Neural cell (in vitro differentiated cells): ENCODE results near the gene ADTRP.

Experiments
- EZH2 ChIP-seq: fragments of 200-600, 300-800 bp; shearing (Covaris generic), sonication (generic); IDR thresholded peaks from 2 replicates; pipeline ENCODE4 v1.6.1; 2014; ENCODE audit warnings: antibody characterized with exemption, low read length, borderline replicate concordance, mild to moderate bottlenecking; ENCODE audit not compliant: insufficient read depth, poor library complexity, severe bottlenecking
- POLR2AphosphoS5 ChIP-seq: IDR thresholded peaks from 2 replicates; pipeline ENCODE4 v1.6.1; 2012
- TF ChIP-seq, protein P1 (sequence below): fragments of 450-650 bp; IDR thresholded peaks from 2 replicates; pipeline ENCODE4 v1.5.1; 2014; ENCODE audit warnings: antibody characterized with exemption, mild to moderate bottlenecking, moderate library complexity; ENCODE audit not compliant: poor library complexity, severe bottlenecking
- TF ChIP-seq, protein P2 (sequence below): IDR thresholded peaks from 2 replicates; pipeline ENCODE4 v1.6.1; 2012; ENCODE audit warnings: borderline replicate concordance

DNA sequence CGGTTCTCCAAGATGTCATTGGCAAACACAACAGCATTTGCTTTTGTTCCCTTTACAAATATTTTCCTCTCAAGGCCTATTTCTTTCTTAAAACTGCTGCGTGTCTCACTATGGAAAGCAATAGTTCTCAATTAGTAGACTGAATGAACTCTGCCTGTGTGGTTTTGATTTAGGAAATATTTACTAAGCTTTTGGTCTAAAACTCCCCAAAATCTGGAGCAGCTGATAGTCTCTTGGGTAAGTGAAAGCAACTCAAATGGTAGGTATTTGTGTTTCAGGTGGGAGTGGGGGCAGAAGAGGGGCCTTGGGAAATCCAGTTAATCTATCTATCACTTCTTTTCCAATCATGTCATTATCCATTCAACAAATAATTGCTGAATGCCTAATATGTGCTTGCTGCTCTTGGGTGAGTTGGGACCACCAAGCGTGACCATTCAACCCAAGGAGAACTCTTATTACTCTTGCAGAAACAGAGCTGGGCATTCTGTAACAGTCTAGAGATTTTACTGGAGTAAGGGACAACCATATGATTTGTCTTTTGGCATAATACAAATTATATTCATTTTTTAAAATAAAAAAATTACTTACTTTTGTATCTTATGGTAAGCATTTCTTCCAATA lies 33.2 kb upstream of the ADTRP start:
- TF ChIP-seq, protein P1, sequence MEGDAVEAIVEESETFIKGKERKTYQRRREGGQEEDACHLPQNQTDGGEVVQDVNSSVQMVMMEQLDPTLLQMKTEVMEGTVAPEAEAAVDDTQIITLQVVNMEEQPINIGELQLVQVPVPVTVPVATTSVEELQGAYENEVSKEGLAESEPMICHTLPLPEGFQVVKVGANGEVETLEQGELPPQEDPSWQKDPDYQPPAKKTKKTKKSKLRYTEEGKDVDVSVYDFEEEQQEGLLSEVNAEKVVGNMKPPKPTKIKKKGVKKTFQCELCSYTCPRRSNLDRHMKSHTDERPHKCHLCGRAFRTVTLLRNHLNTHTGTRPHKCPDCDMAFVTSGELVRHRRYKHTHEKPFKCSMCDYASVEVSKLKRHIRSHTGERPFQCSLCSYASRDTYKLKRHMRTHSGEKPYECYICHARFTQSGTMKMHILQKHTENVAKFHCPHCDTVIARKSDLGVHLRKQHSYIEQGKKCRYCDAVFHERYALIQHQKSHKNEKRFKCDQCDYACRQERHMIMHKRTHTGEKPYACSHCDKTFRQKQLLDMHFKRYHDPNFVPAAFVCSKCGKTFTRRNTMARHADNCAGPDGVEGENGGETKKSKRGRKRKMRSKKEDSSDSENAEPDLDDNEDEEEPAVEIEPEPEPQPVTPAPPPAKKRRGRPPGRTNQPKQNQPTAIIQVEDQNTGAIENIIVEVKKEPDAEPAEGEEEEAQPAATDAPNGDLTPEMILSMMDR: no peak
- TF ChIP-seq POLR2AphosphoS5 (no peak), EZH2 (no peak)
- TF ChIP-seq, protein P2, sequence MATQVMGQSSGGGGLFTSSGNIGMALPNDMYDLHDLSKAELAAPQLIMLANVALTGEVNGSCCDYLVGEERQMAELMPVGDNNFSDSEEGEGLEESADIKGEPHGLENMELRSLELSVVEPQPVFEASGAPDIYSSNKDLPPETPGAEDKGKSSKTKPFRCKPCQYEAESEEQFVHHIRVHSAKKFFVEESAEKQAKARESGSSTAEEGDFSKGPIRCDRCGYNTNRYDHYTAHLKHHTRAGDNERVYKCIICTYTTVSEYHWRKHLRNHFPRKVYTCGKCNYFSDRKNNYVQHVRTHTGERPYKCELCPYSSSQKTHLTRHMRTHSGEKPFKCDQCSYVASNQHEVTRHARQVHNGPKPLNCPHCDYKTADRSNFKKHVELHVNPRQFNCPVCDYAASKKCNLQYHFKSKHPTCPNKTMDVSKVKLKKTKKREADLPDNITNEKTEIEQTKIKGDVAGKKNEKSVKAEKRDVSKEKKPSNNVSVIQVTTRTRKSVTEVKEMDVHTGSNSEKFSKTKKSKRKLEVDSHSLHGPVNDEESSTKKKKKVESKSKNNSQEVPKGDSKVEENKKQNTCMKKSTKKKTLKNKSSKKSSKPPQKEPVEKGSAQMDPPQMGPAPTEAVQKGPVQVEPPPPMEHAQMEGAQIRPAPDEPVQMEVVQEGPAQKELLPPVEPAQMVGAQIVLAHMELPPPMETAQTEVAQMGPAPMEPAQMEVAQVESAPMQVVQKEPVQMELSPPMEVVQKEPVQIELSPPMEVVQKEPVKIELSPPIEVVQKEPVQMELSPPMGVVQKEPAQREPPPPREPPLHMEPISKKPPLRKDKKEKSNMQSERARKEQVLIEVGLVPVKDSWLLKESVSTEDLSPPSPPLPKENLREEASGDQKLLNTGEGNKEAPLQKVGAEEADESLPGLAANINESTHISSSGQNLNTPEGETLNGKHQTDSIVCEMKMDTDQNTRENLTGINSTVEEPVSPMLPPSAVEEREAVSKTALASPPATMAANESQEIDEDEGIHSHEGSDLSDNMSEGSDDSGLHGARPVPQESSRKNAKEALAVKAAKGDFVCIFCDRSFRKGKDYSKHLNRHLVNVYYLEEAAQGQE: no peak
